Transverse colon (tissue), 4 donors: ENCODE results near the gene ANAPC5. TPM values are rescaled to one million over a fixed set of nuclear protein-coding genes. Genes with fewer than 3 reads are reported as not detected.

Source experiments
- DNase-seq: peaks from one replicate; pipeline ENCODE4 v3.0.0-alpha.2; 2019
- H3K27ac ChIP-seq, 4 donors: fragments of 200-600 bp; sonication (generic); 2 replicates each; pipeline ENCODE4 v1.5.1; 2016 to 2018; ENCODE audit warnings: inconsistent platforms in 4 of 4
- H3K27me3 ChIP-seq: fragments of 200-600 bp; sonication (generic); 2 replicates; pipeline ENCODE4 v1.5.1; 2017; ENCODE audit warnings: inconsistent platforms
- H3K36me3 ChIP-seq, 4 donors: fragments of 200-600 bp; sonication (generic); 2 replicates each; pipeline ENCODE4 v1.5.1; 2017 to 2019; ENCODE audit warnings: inconsistent platforms in 4 of 4
- H3K4me1 ChIP-seq, 4 donors: fragments of 200-600 bp; sonication (generic); 2 replicates each; pipeline ENCODE4 v1.5.1; 2017 to 2020; ENCODE audit warnings: inconsistent platforms in 4 of 4
- H3K4me3 ChIP-seq, 4 donors: fragments of 200-600 bp; sonication (generic); 1 replicate in 1 of 4; 2 replicates in 3 of 4; pipeline versions ENCODE4 v1.5.1 to v1.6.1; 2017 to 2019; ENCODE audit warnings: inconsistent platforms in 4 of 4
- H3K9me3 ChIP-seq, 2 donors: fragments of 200-600 bp; sonication (generic); 2 replicates each; pipeline ENCODE4 v1.5.1; 2017 to 2019; ENCODE audit warnings: inconsistent platforms in 2 of 2
- CTCF ChIP-seq, 5 experiments: fragments of 200-600 bp in 3 of 5; fragments of 450-650 bp in 2 of 5; sonication (generic) in 3 of 5; IDR thresholded peaks; 1 replicate in 2 of 5; 2 replicates in 3 of 5; pipeline ENCODE4 v1.5.1; 2016 to 2017; ENCODE audit warnings: antibody characterized with exemption in 5 of 5, inconsistent platforms in 3 of 5, mild to moderate bottlenecking in 2 of 5, moderate library complexity in 1 of 5
- EP300 ChIP-seq: sonication (generic); formaldehyde crosslinking; IDR thresholded peaks from one replicate; pipeline ENCODE4 v1.6.1; 2017; ENCODE audit warnings: antibody characterized with exemption, low read depth
- POLR2A ChIP-seq: fragments of 450-650 bp; IDR thresholded peaks from one replicate; pipeline ENCODE4 v1.6.1; 2016; ENCODE audit warnings: antibody characterized with exemption, mild to moderate bottlenecking, moderate library complexity
- POLR2AphosphoS5 ChIP-seq, 3 donors: sonication (generic); formaldehyde crosslinking; IDR thresholded peaks; one replicate each; pipeline ENCODE4 v1.6.1; 2016; ENCODE audit warnings: antibody characterized with exemption in 3 of 3
- WGBS, 2 donors: methylation state at CpG; one replicate each; pipeline ENCODE4 v1.1.5; 2018; ENCODE audit warnings: low coverage in 1 of 2; 5-methylcytosine and 5-hydroxymethylcytosine counted together
- in situ Hi-C, 4 donors: fragments of 200-750 bp; cut with MboI; loops; one replicate each; pipeline versions ENCODE4 v1.15.0 to v1.15.1; 2017; ENCODE audit warnings: low sequenced_read_pairs in 3 of 4, low pct_ligation_motif_present in 1 of 4, low pct_unique_long_range_greater_than_20kb in 1 of 4
- intact Hi-C: fragments of 100-400 bp; cut with DNase I; formaldehyde crosslinking; loops from one replicate; pipeline ENCODE4 v1.15.1; 2023; ENCODE audit warnings: low total_unique reads
- total RNA-seq, 4 donors: library from RNA; depleted of rRNA; stranded (reverse); fragments of >200 nt; gene quantifications; one replicate each; pipeline ENCODE4 v1.1.0, GENCODE V29; 2016

Gene ANAPC5
- 100 to 1,000 TPM; 101 to 184 (median 129) TPM for total RNA-seq

DNA sequence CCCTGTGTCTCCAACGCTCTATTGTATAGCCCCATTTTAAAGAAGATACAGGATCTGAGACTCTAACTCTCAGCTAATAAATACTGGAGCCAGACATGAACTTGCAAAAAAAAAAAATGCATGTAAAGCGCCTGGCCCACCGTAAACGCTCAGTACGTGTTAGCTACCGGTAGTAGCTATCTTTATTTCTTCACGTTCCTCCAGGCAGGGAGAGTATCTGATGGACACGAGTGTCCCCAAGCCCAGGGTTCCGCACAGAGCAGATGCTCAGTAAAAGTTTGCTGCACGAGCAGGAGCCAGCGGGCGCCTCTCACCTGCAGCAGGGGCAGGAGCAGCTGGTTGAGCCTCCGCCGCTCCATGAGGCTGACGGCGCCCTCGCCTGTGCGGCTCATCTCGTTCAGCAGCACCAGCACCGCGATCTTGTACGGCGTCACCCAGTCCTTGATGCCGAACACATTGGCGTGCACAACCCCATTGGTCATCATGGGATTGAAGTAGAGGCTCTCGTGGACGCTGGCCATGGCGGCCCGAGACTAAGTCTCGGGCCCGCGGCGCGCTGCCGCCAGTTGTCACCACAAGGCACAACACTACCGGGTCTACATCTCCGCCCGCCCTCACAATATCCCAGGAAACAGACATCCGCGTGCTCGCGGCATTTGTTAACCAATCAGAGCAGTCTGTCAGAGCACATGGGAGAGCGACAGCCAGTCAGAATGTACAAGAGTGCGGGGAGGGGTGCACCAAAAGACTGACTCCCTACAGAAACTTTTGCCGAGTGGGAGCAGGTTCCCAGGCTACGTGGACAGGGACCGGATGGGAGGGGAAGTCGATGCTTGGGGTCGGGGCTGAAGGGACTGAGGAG lies at the start of gene ANAPC5:
ANAPC5 (minus strand) TSS at position 592 of the 862 bp plus-strand sequence; CDS start at position 521, 71 bp downstream.
- intact Hi-C loops = loop anchor here (5.0 kb wide), 1 partner anchor 50 kb away; the partner anchor contains the start of gene RNF34
- in situ Hi-C loops = no loop called here
- peak within 1 kb of the TSS; percentile 89 to 93 (median 90) for H3K27ac ChIP-seq
- peaks cover 0 to 23% (median 16%) of the 10 kb centered on the region in 4 donors for H3K4me1 ChIP-seq
- WGBS, 2 donors = 0% methylated on average over 5 to 45 of the region's 49 CpGs
- TF ChIP-seq CTCF (IDR thresholded peaks at IDR 0.05) (peak in 1 of 5 experiments; percentile 35), POLR2A (peak; percentile 89), POLR2AphosphoS5 (IDR thresholded peaks at IDR 0.05) (peak; percentile 88 to 92 (median 90)), EP300 (no peak)
- no peaks in the 10 kb centered on the region for H3K9me3 ChIP-seq
- peaks cover 0 to 6% (median 0%) of the 10 kb centered on the region in 4 donors for H3K36me3 ChIP-seq
- no peaks in the 10 kb centered on the region for H3K27me3 ChIP-seq
- peak within 1 kb of the TSS; percentile 70 to 96 (median 84) for H3K4me3 ChIP-seq
- peak; percentile 95 for DNase-seq

DNA sequence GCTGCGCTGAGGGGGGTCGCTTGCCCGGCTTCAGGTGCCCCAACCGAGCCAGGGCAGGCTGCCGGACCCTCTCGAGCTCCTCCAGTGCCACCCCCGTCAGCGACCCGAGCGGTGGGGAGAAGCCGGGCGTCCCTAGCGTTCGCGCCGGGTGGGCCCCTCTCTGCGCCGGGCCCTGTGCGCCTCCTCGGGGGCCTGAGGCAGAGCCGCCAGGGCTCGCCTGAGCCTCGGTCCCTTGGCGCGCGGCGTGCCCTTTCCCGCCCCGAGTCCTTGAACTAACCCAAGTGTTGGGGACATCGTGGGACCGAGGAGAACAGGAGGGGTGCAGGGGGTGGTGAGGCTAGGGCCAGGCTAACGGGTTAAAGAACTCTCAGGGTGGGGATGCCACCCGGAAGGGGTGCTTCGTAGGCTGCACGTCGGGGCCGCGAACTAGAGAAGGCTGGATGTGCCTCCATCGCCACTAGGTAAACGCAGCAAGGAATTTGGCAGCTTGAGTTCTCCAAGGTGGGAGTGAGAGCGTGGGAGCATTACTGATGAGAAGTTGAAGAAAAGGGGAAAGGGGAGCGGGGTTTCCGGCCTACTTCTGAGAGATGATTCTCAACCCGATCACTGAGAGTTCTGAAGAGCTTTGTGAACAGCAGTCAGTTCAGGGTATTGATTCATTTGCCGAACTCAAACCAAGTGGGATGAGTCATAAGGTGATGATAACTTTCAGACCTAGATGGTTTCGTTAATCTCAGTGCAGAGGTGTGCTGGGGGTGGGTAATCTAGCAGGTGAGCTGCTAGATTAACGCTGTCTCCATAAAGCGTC lies 48.3 kb upstream of the ANAPC5 start:
- in situ Hi-C loops (no loop called here), intact Hi-C loops (loop anchor here (5.0 kb wide), 1 partner anchor 48 kb away; the partner anchor contains the start of gene ANAPC5)
- Histone ChIP-seq H3K27ac (peak overlapping the region; percentile 94 to 98 (median 96)), H3K36me3 (peaks cover 0 to 7% (median 0%) of the 10 kb centered on the region in 4 donors), H3K4me1 (peaks cover 8 to 43% (median 20%) of the 10 kb centered on the region in 4 donors), H3K9me3 (no peaks in the 10 kb centered on the region), H3K4me3 (peak overlapping the region; percentile 68 to 94 (median 74)), H3K27me3 (no peaks in the 10 kb centered on the region)
- TF ChIP-seq EP300 (no peak), CTCF (IDR thresholded peaks at IDR 0.05) (no peak), POLR2AphosphoS5 (IDR thresholded peaks at IDR 0.05) (peak in 1 of 3 donors; percentile 20), POLR2A (no peak)
- peak; percentile 52 for DNase-seq
- 0 to 1% methylated on average over 6 to 48 of the region's 48 CpGs for WGBS, 2 donors

- WGBS, 2 donors = 0 to 2% methylated on average over 5 to 45 of the region's 77 CpGs
- H3K4me1 ChIP-seq = peaks cover 8 to 38% (median 20%) of the 10 kb centered on the region in 4 donors
- intact Hi-C loops (loop anchor here (5.0 kb wide), 1 partner anchor 47 kb away; the partner anchor contains the start of gene ANAPC5), in situ Hi-C loops (no loop called here)
- DNase-seq = peak; percentile 99
- TF ChIP-seq EP300 (no peak), POLR2AphosphoS5 (IDR thresholded peaks at IDR 0.05) (peak; percentile 99), CTCF (IDR thresholded peaks at IDR 0.05) (no peak), POLR2A (peak; percentile 99)
- H3K27me3 ChIP-seq = no peaks in the 10 kb centered on the region
- H3K4me3 ChIP-seq = peak within 1 kb of the TSS; percentile 68 to 94 (median 74)
- no peaks in the 10 kb centered on the region for H3K9me3 ChIP-seq
- H3K36me3 ChIP-seq = no peaks in the 10 kb centered on the region
- peak within 1 kb of the TSS; percentile 94 to 98 (median 96) for H3K27ac ChIP-seq
Measured at GRCh38 chr12:121399391-121400331, 47.5 kb upstream of the ANAPC5 start, which contains the start of gene RNF34. Gene RNF34 (plus strand): TSS chr12:121400118. CDS start chr12:121400213, 95 bp downstream.
